Medulla oblongata (tissue), 1 donor: ENCODE data around the gene FERMT2.
A peak's percentile ranks its signal among the peaks of the same experiment; 100 is the strongest.

Source experiments
- DNase-seq: peaks from one replicate; pipeline ENCODE4 v3.0.0-alpha.2; 2015; ENCODE audit errors: extremely low spot score

The FERMT2 gene, protein sequence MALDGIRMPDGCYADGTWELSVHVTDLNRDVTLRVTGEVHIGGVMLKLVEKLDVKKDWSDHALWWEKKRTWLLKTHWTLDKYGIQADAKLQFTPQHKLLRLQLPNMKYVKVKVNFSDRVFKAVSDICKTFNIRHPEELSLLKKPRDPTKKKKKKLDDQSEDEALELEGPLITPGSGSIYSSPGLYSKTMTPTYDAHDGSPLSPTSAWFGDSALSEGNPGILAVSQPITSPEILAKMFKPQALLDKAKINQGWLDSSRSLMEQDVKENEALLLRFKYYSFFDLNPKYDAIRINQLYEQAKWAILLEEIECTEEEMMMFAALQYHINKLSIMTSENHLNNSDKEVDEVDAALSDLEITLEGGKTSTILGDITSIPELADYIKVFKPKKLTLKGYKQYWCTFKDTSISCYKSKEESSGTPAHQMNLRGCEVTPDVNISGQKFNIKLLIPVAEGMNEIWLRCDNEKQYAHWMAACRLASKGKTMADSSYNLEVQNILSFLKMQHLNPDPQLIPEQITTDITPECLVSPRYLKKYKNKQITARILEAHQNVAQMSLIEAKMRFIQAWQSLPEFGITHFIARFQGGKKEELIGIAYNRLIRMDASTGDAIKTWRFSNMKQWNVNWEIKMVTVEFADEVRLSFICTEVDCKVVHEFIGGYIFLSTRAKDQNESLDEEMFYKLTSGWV

DNA sequence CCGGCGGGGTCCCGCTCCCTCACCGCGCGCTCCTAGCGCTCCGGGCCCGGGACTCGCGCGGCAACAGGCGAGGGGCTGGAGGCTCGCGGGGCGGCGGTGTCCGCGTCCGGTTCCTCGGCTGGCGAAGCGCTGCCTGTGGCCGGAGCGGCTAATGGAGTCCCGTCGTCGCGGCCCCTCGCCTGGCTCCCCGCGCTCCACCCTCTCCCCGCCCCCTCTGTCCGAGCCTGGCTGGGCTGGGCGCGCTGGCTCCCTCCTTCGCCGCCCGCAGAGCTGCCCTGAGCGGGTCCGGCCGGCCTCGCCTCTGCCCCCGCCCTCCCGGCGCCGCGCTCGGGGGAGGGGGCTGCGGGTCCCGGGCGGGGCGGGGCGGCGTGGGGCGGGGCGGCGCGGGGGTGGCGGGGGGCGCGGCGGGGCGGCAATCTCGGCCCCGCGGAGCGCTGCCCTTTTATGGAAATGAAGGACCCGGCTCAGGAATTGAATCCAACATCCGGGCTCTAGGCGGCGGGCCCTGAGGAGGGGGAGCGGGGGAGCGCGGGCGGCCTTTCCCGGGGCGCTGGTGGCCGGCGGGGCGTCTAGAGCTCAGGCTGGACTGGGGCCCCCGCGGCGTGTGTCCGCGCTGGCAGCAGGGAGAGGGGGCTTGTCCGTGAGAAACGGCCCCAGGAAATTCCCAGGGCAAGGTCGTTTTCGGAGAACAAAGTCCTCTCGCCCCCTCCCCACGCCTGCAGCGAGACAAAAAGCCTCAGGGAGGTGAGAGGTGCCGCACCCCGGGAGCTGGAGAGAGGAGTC, at the start of gene FERMT2:
TSS of gene FERMT2 (minus strand) at position 153 of the 783 bp plus-strand sequence. CDS start 482 bp downstream, outside the sequence.
- DNase-seq = peak; percentile 88

DNA sequence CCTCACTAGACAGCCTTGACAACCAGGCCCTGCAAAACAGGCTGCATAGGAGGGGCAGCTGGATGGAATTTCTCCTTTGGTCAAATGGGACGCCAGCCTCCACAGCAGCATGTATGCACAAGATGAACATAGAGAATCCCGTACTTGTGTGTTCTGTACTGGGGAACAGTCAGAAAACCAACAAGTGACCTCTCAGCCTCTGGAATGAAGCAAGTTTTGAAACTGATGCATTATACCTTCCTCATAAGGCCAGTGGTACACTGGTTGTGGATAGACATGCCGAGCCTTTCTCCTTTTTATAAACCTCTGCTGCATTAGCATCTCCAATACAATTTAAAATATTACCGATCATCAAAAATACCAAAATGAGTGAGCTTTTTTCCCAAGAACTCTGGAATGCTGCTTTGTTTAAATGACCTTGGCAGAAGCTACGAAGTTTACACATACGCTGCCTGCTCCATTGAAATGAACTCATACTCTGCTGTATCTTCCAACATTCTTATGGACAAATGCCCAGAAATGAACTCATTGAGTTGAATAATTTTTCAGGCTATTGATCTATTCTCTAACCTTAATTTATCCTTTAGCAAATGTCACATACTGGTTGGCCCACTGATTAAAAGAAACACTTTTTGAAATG, 47.6 kb upstream of the FERMT2 start:
- no peak for DNase-seq

DNA sequence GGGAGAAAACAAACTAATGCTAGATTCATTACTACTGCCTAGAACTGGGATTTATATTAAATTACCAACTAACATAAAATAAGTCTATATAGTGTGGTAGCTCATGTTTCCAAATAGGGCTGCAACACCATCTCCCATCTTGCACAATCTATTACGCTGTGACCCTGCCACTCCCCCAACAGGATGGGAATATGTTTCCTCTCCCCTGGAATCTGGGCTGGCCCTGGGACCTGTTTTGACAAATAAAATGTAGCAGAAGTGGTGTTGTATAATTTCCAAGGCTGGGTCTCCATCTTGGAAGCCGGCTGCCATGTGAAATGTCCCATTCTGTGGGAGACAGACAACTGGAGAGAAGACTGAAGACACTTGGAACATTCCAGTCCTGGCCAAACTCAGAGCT, 45.6 kb upstream of the FERMT2 start:
- no peak for DNase-seq

DNA sequence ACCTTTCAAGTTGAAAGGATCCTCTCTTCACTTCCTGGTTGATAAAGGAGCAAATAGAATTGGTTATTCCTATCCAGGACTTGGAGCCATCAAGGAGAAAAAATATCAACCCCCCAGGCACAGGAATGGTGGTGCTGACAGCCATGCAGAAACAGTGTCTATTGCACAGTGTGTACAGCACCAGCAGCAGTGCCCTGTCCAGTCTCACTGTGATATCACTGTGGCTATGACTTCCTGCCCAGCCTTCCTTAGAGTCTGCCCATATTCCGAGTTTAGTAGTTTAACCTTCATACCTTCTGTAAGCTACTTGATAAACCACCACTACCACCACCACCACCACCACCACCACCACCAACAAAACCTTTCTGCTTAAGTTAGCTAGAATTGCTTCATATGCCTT, 45.1 kb upstream of the FERMT2 start:
- DNase-seq = no peak

DNA sequence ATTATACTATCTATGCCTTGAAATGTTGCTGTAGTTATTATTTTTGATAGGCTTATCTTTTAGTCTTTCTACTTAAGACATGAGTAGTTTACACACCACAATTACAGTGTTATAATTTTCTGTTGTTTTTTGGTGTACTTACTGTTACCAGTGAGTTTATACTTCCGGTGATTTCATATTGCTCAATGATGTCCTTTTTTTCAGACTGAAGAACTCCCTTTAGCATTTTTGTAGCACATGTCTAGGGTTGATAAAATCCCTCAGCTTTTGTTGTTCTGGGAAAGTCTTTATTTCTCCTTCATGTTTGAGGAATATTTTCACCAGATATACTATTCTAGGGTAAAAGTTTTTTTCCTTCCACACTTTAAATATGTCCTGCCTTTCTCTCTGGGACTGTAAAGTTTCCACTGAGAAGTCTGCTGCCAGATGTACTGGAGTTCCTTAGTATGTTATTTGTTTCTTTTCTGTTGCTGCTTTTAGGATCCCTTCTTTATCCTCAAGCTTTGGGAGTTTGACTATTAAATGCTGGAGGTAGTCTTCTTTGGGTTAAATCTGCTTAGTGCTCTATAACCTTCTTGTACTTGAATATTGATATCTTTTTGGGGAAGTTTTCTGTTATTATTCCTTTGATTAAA, 41.5 kb upstream of the FERMT2 start:
- DNase-seq = no peak

DNA sequence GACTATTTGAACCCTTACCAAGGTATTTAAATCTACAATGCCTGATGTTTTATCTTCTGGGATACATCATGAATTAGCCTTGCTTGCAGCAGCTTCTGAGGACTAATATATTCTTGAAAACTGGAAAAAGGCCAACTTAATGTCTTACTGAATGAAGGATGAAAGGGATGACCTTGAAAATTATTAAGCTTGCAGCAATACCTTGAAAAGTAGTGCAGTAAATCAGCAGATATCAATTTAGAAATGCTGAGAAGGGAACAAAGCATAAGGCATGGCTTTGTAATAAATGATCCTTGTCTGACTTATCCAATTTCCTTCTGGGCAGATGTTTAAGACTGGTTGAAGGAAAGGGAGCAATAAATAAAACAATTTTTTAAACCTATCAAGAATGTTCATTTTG, 37.3 kb upstream of the FERMT2 start:
- DNase-seq = no peak

DNA sequence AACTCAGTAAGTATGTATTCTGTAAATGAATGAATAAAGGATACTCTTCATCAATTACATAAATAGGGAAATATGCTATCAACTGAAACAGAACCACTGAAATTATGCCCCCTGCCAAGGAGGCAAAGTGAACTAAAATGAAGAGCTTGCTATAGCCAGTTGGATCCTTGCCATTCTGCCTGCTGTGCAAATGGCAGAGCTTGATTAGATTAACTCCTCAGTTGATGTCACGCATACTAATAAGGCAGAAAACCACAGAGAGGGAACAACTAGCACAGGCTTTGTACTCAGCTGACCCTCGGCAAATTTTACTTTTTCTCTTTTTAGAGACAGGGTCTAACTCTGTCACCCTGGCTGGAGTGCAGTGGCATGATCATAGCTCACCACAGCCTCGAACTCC, 36.7 kb upstream of the FERMT2 start:
- no peak for DNase-seq

DNA sequence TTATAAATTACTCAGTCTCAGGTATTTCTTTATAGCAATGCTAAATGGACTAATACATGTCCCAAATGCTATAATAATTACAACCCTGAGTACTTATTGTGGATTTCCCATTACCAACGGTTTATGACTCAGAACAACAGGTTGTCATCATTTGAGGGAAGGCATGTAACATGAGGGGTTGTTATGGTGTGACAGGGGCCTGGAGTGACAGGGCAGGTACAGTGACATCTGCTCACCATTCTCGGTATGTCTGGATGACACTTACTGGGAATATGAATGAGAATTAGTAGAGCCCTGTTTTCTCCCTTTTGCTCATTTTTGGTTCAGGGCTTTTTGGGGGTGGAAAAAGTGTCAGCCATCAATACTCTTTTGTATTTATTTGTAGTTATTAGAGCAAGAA, 36.2 kb upstream of the FERMT2 start:
- DNase-seq = no peak

DNA sequence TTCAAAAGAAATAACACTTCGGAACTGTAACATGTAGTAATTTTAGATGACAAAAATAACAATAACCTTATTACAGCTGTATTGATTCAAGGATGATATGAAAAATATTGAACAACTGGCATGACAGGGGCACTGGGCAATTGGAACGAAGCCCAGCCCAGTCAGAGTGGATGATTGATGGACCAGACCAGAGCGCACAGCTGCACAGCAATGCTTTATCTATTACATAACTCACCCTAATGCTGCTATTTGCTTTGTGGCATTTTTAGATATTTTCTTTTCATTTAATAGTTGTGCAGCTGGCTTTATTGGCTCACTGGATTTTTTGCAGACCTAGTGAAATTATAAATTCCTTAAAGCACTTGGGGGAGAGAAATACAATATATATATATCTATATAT, 26.9 kb upstream of the FERMT2 start:
- peak; percentile 27 for DNase-seq

DNA sequence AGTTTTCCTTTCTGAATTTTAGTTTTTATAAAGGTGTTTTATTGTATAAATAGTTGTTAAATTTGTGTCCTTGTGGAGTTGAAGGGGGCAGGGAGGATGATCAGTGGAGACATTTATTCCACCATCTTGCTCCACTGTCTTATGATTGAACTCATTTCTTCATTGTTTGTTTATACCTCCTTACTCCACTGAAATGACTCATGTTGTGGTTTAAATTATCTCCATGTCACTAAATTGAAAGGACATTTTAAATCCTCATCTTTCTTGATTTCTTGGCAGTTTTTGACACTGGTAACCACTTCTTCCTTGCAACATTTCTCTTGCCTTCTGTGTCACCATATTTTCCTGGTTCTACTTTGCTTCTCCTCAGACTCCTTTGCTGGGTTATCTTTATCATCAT, 23.6 kb upstream of the FERMT2 start:
- no peak for DNase-seq

DNA sequence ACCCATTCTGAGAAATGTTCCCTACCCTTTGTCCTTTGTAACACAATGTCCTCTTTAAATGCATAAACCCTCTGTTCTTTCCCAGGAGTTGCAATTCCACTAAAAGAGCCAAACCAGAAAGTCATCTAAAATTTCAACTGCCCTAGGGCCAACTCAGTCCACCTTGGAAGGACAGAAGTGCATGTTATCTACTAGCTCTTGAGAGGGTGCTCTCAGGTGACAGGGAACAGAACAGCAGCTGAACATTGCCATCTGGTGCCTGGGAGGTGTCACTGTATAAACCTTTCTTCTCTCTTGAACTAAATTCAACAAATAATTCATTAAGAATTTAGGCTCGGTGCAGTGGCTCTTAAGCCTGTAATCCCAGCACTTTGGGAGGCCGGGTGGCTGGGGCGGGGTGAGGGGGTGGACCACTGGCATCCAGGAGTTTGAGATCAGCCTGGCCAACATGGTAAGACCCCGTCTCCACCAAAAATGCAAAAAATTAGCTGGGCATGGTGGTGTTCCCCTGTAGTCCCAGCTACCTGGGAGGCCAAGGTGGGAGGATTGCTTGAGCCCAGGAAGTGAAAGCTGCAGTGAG, 10.3 kb upstream of the FERMT2 start:
- DNase-seq = peak; percentile 69

DNA sequence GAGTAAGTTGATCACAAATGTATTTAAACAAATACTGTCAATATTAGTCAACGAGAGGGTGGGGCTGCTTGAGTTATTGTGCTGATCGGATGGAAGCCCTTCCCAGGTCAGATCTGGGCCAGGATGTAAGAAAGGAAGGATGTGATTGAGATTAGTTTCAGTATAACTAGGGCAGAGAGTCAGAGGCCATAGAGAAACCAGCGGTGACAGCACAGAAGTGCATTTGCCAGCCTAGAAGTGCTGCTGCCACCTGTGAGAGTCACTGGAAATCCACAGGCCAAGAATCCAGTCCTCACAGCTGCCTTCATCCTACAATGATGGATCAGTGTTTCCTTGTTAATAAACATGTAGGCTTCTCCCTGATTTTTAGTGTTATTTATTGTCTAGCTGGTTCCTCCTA, 9.8 kb upstream of the FERMT2 start:
- no peak for DNase-seq

DNA sequence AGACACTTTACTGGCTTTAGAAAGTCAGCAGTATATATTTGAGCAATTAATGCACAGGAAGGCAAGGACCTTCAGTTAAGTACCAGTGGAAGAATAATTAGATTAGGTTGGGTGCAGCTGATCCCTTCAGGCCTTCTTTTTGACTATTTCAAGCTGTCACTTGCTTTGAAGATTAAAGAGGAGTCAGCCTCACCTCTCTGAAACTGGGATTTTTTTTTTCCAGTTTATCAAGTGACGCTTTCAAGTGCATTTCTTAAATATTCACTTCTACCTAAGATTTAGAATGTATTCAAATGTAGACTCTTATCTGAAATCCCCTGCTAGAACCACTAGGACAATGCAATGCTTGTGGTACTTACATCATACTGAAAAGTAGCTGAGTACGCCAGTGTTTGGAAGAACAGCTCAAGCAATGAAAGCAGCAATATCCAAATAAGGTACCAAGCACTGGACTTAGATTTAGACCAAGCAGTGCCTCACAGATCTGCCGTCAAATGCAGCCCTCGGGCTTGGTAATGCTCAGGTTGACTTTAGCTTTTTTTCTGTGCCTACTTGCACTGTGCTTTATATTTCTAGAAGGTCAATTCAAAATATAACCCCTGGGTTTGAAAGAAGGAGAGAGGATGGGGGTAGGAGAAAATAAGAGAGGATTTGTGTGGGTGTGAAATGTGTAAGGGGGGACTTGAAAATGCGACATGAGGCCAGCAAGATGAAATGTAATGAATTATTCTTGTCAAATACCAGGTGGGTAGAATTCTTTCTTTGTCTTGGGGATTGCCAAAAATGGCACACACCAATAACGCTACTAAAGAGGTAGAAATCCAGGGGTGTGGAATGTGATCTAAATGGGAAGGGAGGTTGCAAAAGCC, 3.7 kb upstream of the FERMT2 start:
- peak; percentile 37 for DNase-seq

DNA sequence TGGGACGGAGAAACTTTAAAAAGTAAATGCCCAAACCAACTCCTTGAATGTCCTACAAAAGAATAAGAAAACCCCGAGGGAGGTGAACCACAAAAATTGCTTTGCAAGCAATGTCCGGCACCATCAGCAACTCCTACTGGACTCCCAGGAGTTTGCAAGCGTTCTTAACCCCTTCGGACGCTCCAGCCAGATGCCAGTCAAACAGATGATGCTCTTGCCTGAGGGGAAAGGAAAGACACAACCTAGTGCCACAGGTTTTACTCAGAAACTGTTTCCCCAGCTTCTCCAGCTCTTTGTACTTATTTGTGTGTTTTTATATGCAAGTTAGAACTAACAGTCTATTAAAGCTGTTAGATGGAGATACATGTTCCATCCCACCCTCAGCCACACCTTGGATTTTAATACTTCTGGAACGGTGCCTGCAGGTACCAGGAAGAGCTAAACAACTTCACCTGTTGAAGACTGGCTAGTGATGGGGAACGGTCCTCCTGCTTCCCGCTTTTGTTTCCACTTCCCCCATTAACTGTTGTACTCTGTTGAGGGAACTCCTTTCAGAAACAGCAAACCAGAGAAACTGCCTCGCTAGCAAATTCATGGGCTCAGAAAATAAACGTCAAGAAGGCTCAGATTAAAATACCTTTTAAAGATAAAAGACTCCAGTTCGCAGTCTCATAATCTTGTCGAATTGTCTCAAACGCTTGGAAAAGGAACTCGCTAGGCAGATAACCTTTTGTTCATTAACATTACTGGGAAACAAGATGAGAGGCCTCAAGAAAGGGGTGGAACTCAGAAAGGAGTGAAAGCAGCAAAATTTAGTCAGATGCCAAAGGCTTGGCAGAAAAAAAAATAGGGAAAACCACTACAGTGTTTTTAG, 1.1 kb upstream of the FERMT2 start:
- DNase-seq = peak; percentile 80

DNA sequence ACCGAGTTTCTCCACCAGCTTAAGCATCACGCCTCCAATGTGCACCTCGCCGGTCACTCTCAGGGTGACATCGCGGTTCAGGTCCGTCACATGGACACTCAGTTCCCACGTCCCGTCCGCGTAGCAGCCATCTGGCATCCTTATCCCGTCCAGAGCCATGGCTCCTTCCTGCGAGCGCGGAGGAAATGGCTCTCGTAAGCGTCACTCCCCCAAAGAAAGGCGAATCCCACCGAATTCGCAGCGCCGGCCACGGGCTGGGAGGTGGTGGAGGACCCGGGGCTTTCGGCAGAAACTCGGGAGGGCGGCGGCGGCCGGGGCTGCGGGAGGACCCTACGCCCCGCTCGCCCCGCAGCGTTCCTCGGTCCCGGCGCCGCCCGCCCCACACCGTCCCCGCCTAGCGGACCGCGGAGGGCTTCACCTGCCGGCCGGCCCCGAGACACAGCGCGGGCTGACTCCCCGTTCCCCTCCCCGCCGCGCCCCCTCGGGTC, 396 bp downstream of the FERMT2 start:
- peak; percentile 70 for DNase-seq

DNA sequence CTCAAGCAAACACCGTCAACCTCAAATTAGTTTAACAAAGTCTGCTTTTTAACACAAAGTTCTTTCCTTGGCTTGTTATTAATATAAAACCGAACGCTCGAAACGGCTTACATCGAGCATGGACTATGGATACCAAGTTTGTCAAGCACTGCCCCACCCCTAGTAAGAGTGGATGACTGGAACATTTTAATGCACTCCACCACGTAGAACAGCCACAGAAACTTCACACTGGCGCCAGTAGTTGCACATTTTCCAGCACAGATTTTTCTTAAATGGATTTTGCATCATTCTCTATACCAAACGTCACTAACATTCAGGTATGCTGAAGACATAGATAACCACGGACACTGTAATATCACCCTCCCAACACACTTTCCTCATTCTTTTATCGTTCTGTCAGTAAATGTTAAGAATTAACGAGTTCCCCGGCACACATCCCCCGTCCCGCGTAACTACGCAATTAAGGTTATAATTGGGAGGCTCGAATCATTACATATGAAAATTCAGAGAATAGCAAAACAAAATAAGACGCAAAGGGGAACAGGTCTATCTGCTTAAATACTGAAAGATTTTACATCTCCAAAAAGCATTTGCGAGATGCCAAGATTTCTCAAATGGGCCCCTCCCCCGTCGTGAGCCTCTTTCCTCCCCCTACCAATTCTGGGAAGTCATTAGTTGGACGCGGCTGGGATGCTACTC, 990 bp downstream of the FERMT2 start:
- peak; percentile 57 for DNase-seq

DNA sequence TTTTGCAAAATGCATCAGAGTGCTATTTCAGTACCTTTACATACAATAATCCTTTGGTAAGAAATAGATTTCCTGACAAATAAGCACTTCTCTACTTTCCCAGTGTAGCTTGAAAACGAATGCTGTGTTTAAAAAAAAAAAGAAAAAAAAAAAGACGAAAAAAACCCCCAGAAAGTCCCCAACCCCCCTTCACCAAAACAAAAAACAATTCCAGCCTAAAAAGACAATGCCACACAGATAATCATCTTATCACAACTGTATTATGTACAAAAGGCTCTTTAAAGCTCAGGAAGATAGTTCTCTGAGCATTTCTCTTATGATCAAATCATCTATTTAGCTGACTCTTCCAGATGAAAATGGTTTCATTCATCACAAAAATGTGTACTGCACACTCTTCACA, 1.6 kb downstream of the FERMT2 start:
- no peak for DNase-seq

DNA sequence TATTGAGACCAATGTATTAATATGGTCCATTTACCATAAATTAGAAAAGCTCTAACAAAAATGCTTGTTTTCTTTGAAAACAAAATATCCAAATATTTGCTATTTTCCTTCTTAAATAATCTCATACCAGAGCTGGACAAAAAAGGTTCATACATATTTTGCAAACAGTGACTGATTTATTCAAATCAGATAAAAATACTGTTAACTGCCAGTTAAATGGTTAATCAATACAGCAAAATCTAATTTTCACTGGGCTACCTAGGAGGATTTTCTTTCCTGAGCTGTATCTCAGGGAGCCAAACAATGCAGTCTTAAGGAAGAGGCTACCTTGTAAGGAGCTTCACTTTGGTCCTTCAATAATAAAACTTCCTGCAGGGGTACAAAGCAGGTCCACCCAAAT, 2.0 kb downstream of the FERMT2 start:
- no peak for DNase-seq
